Measurements from ENCODE around the gene TSFM.

DNA sequence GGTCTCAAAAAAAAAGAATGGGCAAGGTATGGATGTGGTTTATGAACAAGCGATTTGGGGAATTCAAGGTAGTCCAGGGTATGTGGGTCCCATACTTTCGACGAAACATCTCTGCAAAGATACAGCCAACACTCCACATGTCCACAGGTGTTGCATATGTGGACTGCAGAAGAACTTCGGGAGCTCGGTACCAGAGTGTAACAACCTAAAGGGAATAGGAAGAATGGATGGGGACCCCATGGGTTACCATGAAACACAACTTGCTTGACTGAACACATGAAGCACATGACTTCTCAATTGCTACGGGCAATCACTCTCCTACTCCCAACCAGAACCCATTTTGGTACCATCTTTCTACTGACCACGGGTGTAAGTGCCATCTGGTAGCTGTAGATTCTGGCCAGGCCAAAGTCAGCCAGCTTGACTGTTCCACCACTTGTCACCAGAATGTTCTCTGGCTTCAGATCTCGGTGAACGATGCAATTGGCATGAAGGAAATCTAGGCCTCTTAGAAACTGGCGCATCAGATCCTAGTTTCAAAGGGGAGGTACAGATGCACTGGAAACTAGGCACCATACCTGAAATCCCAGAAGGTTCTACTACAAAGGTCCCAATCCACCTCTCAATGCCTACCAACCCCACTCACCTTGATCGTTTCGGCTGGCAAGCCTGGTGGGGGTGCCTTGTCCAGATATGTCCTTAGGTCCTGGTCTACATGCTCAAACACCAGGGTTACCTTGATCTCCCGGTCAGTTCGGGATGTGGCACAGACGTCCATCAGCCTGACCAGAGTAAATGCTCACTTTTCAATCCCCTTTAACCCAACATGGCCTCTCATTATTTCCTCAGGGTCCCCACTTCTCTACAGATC is 31.8 kb upstream of the TSFM start:
- no peak for TF ChIP-seq CTCF (IDR thresholded peaks at IDR 0.05)
- TF ChIP-seq EZH2phosphoT487 (IDR thresholded peaks at IDR 0.05): no peak
